HG03565 (cell line): Measurements from ENCODE around the gene B3GNT9.
"Not testable (repeated sequence)": the region's sequence is repeated elsewhere in the genome, so short reads cannot be mapped to it uniquely, and the experiment has no call there.

Experiments used
- ATAC-seq: cut with Tn5 transposase; IDR thresholded peaks from one replicate; pipeline ENCODE4 v1.9.1; 2021; ENCODE audit warnings: mild to moderate bottlenecking, moderate library complexity; ENCODE audit not compliant: unreplicated experiment

B3GNT9 gene

DNA sequence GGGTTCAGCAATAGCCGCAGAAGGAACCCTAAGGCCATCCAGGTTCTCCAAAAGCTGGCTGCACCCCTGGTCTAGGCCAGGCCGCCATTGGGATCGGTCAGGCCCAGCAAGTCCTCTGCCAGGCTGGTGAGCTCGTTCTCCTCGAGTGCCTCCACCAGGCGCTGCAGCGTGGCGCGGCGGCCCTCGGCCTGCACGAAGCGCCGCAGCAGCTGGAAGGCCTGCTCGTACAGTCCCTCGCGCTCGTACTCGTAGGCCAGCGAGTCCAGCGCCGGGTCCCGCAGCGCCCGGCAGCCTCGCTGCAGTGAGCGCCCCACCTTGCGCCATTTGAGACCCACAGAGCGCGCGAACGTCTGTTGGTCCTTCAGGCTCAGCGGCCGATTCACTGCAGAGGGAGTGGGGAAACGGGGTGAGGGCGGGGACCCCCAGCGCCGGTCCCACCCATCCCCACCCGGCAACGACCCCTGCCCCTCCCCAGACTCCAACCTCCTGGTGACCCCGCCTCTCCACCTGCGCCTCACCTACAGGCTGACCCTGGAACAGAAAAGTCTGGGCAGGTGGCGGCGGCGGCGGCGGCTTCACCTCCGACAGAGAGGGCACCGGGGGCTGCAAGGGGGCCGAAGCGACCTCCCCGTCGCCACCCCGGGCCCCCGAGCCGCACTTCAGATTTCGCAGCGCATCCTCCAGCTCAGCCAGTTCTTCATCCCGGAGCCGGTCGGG lies 3.9 kb upstream of the B3GNT9 start:
- no peak for ATAC-seq

- no peak for ATAC-seq
These were observed 766 bp upstream of the B3GNT9 start for GRCh38 chr16:67151431-67152097.

DNA sequence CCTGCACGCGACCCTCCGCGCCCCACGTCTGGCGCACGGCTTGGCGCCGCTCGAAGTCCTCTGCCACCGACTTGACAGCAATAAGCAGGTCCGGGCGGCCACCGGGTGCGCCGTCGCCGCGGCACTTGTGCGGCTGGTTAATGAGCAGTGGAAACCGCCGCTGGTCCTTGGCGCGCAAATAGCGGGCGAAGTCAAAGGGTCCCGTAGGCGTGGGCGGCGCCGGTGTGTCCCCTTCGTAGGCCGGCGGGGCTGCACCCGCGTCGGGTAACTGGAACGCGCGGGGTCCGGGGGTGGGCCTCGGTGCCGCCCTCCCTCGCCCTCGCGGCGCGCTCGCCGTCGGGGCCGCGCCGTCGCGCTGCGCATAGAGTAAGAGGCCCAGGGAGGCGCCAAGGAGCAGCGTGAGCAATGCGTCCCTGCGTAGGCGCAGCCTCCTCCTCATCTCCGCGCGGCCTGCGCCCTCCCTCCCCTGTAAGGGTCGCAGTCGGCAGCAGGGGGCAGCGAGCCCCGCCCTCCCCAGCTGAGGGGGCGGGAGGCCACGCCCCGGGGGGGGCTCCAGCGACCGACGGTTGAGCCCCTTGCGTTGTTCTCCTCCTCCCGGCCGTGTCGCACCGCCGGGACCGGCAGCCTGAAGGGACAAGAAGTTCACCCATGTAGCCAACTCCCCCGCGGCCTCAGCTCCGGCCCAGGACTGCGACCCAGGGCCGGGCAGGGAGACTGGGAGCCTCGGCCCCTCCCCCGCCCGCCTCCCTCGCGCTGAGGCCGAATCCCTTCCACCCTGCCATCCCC lies 558 bp downstream of the B3GNT9 start:
- ATAC-seq, result no peak

DNA sequence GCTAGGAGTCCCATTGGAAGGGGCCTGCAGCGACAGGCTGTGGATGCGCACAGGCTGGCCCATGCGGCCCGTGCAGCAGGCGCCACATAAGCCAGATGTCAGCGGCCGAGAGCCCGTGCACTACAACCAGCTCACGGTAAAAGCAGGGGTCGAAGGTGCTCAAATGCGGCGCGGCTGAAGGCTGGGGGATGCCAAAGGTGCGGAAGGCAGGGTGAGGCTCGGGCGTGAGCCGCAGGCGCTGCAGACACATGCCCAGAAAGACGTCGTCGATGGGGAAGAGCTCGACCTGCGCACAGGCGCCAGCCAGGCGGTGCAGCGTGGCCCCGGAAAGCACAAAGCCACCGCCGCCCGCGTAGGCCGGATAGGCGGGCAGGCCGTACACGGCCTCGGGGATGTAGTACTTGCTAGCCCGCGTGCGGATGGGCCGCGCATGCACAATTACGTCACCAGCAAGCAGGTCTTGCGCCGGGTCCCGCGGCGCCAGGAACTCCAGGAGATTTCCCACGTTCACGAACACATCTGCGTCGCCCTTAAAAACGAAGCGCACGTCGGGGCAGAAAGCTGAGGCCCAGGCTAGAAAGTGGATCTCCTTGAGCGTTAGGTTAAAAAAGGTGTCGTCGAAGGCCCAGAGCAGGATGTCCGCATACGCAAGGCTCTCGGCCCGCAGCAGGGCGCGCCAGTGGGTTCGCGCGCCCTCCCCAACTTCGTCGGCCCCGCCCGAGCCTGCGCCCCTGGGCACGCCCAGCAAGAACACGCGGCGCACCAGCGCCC lies 1.3 kb downstream of the B3GNT9 start:
- ATAC-seq, result no peak

DNA sequence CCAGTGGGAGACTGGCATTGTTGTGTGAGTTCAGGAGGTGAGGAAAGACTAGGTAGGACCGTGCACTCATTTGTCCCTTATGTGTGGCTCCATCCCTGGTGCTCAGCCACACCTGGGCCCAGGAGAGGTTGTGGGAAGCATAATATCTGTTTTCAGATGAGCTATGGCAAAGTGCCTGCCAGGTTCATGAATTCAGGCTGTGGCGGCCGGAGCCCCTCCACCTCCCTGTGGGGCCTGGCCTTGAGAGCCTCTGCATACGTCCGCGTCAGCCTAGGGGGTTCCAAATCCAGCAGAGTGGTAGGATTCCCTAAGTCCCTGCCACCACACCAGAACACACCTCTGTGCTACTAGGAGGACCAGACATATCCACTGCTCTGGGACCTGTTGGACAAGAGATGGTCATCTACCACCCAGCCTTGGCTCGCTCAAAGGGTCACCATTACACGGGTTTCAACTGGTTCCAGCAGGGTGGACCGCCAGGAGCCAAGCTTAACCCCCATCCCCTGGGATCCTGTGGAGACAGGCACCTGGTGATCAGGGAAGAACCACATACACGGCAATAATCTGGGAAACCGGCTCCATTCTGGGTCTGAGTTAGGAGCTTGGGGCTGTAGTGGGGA lies 2.0 kb downstream of the B3GNT9 start:
- no peak for ATAC-seq

GRCh38 chr16:67148221-67148620 lies 2.6 kb downstream of the B3GNT9 start:
- ATAC-seq, result no peak

- no peak for ATAC-seq
These were observed 3.2 kb downstream of the B3GNT9 start for GRCh38 chr16:67147437-67148140.

DNA sequence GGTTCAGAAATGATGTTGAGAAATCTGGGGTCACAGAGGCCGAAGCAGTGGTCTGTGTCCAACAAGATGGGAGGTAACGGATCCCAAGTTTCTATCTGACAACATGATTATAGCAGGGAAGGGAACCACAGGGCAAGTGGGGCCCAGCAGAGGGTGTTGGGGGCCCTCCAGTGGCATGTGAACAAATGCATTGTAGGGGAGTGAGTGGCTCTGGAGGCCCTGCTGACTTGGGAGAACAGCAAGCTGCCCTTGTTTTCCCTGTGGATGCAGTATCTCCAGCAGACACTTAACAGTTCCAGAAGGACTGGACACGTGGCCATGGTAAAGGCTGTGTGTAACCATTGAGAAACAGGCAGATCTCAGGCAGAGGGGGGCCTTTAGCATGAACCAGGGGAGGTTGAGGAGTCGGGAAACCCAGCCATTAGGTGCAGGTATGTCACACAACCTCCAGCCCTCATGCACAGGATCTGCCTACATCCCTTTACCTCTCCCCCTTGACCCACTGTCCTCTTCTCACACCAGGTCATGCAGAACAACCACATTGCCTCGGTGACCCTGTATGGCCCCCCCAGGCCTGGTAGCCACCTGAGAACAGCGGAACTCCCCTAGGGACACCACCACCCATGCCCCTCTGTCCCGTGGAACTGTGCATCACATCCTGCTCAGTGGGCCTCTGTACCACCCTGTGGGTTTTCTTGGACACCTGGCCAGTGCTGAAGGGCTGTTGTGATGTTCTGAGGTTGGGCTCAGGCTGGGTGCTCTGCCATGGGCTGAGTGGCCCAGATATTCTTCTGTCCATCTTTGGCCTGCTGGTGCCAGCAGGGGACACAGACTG lies 4.1 kb downstream of the B3GNT9 start:
- ATAC-seq, result no peak

DNA sequence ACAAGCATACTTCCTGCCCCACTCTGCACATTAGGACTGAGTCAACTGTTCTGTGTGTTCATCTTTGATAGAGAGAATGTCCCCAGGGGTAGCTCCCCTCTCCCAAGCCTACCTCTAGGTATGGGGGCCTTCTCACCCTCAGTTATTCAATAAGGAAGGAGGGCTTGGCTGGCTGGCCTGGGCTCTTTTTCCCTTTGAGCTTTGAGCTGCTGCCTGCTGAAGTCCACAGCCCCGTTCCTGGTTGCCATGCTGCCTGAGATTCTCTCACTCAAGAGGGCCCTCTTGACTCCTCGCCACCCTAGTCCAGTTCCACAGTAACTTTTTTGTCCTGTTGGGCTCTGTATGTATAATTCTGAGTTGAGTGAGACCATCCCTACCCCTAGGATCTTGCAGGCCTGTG lies 5.1 kb downstream of the B3GNT9 start:
- ATAC-seq, result no peak

- no peak for ATAC-seq
These were observed 5.9 kb downstream of the B3GNT9 start for GRCh38 chr16:67144943-67145342.

- ATAC-seq, result no peak
These were observed 8.5 kb downstream of the B3GNT9 start for GRCh38 chr16:67142342-67142741.

DNA sequence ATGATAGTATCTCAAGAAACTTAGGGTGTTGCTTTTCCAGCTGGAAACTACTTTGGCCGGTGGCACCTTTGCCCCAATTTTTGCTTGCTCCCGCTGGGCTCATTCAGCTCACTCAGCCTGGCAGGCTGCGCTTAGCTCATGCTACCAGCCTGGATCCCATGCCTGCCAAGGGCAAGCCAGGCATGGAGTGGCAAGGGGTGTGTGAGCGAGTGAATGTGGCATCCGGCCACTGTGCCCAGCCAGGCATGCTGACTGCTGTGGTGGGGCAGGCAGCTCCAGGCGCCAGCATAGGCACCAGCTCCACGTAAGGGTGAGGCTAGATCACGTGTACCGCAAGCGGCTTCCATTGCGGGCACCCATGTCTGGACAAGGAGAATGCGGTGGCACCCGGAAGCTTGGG lies 9.4 kb downstream of the B3GNT9 start:
- ATAC-seq, result no peak

- ATAC-seq, result no peak
These were observed 13.2 kb downstream of the B3GNT9 start for GRCh38 chr16:67137605-67138004.

DNA sequence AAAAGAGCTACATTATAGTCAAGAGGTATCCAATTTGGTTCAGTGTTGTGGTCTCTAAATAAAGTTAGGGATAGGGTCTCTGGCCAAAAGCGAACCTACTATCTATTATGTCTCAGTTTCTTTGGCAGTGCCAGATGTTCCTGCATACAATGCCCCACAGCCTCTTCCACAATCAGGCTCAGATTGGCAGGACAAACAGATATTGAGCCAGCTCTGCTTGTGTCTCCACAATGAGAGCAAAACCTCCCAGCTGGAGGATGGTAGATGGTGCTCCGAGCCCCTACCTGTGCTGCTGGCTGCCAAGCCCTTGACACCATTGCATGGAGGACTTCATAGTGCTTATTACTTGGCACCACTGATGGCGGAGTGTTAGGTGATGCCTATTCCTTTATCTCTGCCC lies 21.4 kb downstream of the B3GNT9 start:
- ATAC-seq, result no peak

DNA sequence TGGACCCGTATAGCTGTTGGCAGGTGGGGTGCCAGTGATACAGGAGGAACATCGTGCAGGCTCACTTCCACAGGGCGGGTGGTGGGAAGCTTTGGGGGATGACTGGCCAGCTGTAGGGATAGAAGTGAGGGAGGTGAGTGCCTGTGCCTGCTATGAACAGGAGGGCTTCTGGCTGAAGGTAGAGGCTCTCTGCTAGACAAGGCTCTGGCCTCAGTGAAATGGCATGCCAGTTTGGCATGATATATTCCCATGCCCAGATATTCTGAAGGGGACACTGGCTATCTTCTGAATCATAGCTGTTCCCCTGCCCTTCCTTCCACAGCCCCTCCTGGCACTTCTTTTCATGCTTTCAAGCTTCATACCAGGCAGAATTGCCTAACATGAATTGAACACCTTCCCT lies 21.9 kb downstream of the B3GNT9 start:
- ATAC-seq, result no peak

DNA sequence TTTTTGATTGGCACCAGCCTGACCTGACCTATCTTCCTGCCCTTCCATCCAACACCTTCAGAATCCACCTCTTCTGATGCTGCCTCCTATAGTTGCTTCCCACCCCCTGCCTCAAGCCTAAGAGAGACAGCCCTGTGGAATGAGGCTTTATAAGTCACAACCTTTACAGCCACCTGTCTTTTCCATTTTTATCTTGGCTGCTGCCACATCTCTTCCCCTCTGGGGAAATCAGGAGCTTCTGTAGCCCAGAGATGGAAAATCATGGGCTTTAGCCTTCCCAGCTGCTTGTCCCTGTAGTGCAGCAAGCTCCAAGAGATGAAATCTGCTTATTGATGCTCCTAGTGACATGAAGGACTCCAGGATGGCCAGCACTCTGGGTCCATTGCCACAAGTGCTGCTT lies 22.4 kb downstream of the B3GNT9 start:
- no peak for ATAC-seq

DNA sequence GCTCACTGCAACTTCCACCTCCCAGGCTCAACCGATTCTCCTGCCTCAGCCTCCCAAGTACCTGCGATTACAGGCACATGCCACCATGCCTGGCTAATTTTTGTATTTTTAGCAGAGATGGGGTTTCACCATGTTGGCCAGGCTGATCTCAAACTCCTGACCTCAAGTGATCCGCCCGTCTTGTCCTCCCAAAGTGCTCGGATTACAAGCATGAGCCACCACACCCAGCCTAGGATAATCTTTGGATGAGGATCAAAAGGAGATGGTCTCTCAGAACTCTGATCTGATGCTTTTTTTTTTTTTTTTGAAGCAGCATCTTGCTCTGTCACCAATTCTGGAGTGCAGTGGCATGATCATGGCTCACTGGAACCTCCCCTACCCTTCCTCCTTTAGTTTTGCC lies 28.0 kb downstream of the B3GNT9 start:
- not testable (repeated sequence) for ATAC-seq

GRCh38 chr16:67120025-67120424 lies 30.8 kb downstream of the B3GNT9 start:
- no peak for ATAC-seq

GRCh38 chr16:67117716-67118115 lies 33.1 kb downstream of the B3GNT9 start:
- ATAC-seq, result no peak
